ENCODE measurements around the gene ATRNL1.
"Not testable (repeated sequence)": the region's sequence is repeated elsewhere in the genome, so short reads cannot be mapped to it uniquely, and the experiment has no call there.

Gene ATRNL1

DNA sequence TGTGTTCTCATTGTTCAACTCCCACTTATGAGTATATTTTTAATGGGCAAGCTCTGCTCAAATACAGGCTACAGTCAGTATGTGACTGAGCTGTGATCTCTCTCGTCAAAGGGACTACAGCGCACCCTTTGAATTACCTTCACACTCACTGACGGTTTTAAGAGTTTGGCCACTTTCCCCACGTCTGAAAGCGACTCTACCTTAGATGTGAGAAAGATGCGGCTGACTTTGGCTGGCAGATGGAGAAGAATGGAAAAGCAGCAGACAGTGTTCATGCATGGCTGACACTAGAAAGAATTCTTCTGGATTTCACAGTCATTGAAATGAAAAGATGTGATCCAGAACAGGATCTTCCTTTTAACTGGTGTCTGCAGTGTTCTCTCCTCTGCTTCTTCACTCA, 2.0 kb upstream of the ATRNL1 start:
- DNase-seq, result no peak

GRCh38 chr10:115092258-115092554, 959 bp upstream of the ATRNL1 start:
- DNase-seq, result no peak

GRCh38 chr10:115092555-115093285, 445 bp upstream of the ATRNL1 start:
- peak; percentile 36 for DNase-seq

DNA sequence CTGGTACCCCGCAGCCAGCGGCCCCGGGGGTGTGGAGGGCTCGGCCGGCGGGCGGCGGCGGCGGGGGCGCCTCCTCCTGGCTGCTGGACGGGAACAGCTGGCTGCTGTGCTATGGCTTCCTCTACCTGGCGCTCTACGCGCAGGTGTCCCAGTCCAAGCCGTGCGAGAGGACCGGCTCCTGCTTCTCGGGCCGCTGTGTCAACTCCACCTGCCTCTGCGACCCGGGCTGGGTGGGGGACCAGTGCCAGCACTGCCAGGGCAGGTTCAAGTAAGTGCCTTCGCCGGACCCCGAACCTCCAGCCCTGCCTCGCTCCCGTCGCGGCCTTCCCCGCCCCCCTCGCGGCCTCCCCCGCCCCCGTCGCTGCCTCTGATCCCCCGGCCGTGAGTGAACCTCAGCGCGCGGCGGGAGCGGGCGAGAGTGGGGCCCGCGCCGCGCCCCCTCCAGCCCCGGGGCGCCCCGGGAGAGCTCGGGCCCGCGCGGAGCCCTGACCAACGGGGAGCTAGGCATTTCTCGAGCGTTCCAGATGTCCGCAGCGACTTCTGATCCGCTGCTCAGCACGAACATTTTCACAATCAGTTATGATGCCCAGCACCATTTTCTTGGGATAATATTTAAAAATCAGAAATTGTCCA, 727 bp downstream of the ATRNL1 start:
- peak; percentile 31 for DNase-seq

- DNase-seq, result no peak
Observed at GRCh38 chr10:115094416-115095140, 1.4 kb downstream of the ATRNL1 start.

DNA sequence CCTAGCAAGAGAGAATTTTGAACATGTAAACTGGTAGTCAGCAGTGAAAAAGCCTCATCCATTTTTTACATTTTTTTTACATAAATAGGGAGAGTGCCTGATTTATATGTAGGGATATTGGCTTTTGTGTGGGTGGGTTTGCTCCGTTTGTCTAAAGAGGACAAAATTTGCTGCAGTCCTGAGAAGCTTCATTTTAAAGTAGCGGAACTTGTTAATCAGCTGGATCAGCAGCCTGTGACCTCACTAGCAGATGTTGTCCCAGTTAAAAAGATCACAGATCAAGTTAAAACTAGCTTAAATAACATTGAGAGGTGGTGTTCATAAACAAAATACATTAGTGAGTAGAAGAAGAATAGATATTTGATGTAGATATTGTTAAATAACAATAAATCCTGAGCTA, 2.6 kb downstream of the ATRNL1 start:
- DNase-seq, result no peak

- no peak for DNase-seq
Observed at GRCh38 chr10:115103700-115104099, 10.5 kb downstream of the ATRNL1 start.

- DNase-seq, result not testable (repeated sequence)
Observed at GRCh38 chr10:115105411-115105810, 12.2 kb downstream of the ATRNL1 start.

- DNase-seq, result no peak
Observed at GRCh38 chr10:115107830-115108229, 14.7 kb downstream of the ATRNL1 start.

GRCh38 chr10:115117301-115117700, 24.1 kb downstream of the ATRNL1 start:
- DNase-seq, result no peak

GRCh38 chr10:115118346-115118745, 25.2 kb downstream of the ATRNL1 start:
- DNase-seq, result no peak

DNA sequence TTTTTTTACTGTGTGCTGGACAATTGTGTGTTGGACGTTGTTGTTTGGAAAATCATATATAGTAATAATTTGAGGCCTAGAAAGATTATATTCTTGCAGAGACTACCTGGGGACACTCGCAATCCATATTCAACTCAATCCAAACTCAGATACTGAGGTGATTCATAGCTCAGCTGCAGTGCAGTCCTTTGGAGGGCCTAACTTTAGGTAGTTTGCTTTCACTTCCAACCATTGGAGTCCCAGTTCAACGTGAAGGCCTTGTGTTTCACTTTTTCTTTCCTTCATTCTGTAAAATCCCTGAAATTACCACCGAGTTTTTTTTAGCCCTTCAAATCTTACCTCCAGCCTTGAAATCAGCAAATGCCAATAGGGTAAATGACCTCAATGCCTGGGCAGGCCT, 32.3 kb downstream of the ATRNL1 start:
- DNase-seq, result no peak

- no peak for DNase-seq
Observed at GRCh38 chr10:115129752-115130151, 36.6 kb downstream of the ATRNL1 start.

GRCh38 chr10:115136616-115137015, 43.5 kb downstream of the ATRNL1 start:
- DNase-seq, result no peak

DNA sequence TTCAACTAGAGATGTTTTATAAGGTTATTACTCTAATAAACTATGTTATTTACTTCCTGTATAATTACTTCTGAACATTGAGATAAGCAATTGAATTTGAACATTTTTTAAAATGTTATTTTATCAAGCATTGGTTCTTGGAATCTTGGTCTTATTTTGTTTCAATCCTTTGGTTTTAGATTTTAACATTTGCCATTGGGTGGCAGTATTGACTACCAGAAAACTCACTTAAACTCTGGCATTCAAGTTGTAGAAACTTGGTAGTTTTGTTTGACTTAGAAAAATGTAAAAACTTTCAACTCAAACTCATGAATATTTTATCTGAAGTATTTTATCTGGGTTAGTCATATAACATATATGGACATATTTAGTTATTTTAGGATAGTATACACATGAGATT, 48.1 kb downstream of the ATRNL1 start:
- DNase-seq, result no peak

DNA sequence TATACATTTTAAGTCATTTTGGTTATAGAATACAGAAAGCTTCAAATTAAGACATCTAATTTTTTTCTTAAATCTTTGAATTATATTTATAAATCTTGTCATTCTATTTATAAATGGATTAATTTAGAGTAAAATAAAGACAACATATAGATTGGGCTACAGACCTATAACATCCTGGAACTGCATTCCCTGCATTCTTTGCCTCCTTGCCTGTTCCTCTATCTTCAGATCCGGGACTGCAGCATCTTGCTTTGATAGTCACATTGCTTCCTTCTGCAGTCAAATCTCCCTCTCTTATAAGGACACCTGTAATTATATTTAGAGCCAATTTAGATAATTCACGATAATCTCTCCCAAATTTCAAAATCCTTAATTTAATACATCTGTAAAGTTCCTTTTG, 64.2 kb downstream of the ATRNL1 start:
- DNase-seq, result no peak

- no peak for DNase-seq
Observed at GRCh38 chr10:115163129-115163528, 70.0 kb downstream of the ATRNL1 start.

DNA sequence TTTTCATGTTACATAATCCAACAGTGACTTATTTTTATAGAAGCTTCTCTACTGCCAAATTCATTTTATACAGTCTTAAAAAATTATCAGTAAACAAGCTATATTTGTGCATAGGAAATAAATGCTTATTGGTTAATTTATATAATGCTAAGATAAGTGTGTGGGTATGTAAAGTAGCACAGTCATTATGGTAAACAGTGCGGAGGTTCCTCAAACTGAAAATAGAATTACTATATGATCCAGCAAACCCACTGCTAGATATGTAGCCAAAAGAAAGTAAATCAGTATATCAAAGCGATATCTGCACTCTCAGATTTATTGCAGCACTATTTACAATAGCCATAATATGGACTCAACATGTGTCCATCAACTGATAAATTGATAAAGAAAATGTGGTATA, 71.1 kb downstream of the ATRNL1 start:
- no peak for DNase-seq

- DNase-seq, result no peak
Observed at GRCh38 chr10:115167751-115168150, 74.6 kb downstream of the ATRNL1 start.

DNA sequence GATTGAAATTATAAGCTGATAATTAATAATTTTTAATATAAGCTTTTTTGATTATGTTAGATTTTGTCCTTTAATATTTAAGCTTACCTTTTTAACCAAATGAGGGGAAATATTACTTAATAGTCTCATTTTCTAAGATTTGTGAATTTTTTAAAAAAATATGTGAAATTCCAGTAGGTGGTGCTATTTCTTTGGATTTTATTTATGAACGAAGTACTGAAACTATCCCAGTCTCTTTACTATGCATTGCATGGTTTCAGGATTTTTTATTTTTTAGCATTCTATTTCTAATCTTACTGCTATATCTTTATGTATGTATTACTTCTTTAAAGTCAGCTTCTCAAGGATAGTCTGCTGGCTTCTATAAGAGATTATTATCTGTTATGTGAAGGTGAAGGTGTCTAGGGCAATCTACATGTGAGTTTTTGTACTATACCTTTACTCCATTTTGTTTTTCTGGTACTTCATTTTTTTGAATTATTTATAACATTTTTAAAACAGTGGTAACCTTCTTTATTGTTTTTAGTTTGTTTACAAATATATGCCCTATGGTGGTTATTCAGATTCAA, 78.3 kb downstream of the ATRNL1 start:
- DNase-seq, result no peak

DNA sequence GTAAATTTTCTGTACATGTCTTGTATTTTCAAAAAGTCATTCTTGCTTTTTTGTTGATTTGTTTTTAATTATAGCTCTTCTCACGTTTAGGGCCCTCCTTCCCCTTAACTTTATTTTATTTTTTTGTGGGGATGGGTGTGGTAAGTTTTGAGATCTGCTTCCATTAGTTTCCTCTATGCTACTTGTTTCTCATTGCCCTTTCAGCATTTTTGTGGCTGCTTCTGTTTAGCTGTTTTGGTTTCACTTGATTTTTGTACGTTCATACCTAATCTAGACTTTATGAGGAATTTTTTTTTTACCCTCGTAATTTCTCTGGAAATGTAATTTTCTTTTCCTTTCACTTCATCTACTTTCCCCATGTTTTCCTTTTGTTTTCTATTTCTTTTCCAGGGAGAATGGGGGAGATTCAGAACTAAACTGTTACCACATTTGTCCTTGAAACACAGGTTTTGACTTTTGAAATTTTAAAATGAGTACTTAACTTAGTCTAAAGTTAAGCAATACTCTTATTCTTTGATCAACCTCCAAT, 80.8 kb downstream of the ATRNL1 start:
- no peak for DNase-seq

DNA sequence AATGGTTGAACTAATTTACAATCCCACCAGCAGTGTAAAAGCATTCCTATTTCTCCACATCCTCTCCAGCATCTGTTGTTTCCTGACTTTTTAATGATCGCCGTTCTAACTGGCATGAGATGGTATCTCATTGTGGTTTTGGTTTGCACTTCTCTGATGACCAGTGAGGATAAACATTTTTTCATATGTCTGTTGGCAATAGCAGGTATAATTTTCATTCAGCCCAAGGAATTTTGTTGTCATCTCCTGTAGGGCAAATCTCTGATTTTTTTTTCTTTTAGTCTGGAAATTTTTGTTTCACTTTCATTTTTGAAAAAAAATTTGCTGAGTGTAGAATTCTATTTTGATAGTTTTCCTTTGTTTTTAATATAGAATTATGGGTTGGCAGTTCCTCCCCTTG, 114.1 kb downstream of the ATRNL1 start:
- DNase-seq, result peak; percentile 4

DNA sequence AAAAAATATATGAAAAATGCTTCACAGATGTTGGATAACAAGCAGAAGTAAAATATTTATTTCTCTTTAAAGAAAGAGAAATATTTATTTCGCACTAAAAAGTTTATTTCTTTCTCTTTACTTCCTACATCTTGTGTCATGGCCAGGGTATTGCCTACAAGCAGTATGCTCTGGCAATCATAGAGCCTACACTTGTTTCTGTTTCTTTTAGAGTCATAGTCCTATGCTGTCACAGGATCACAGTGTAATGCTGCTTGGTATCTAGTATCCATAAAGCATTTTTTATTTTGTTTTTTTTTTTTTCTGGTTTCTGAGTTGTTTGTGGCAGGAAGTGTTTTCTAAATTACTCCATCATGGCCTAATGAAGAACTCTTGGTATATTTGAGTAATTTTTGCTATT, 116.0 kb downstream of the ATRNL1 start:
- no peak for DNase-seq

DNA sequence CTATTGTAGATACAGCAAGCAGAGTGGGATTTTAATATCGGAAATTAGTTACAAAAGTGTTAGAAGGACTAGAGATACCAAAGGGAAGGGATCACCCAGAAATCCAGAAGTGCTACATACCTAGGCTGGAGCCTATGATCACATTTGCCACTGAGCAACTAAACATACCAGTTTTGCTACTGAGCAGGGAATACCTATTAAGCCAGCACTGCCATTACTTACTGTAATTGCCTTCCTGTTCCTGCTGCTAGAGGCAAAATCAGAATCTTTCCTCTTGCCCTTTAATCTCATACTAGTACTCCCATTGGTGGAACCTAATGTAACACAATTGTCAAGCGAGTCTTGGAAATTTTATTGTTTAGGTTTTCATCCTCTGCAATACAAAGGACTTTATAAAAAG, 121.7 kb downstream of the ATRNL1 start:
- DNase-seq, result no peak
